ENCODE results near the gene GPX3.

The GPX3 gene

DNA sequence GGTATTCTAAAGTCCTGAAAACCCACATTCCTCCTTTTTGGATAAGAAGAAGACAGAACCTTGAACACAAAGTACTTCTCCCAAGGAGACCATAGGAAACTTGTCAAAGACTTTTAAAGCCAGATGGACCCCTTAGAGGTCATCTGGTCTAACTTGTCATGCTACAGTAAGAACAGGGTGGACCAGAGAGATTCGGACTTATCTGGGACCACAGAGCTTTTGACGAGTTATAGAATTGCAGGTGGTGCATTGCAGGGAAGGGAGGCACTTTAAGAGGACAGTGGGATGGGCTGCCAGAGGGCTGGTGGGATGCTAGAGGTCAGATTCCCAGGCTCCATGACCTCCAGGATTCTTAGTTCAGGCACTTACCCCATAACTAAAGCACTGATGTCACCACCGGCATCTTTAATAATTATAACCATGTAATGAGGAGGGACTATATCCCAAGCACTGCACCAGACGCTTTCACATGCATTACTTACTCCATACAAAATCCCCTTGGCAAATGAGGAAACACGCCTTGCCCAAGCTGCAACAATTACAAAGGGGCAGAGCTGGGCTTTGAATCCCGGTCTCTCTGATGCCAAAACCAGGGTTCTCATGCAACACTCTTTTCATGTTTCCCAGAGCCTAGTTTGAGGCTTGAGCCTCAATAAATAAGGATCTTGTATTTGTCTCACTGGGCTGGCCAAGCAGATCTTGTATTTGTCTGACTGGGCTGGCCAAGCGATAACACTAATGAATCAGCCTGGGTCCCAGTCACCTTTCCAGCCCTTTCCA is 12.8 kb upstream of the GPX3 start:
- Histone ChIP-seq H3K4me3 (ENCODE audit: low read depth, low read length) (no peak overlapping the region), H3K36me3 (replicated peaks) (no peaks in the 10 kb centered on the region), H3K27ac (no peak overlapping the region), H3K27me3 (replicated peaks) (no peaks in the 10 kb centered on the region)
- DNase-seq = no peak
- in situ Hi-C loops (cut with HindIII; ENCODE audit: low pct_ligation_motif_present, low sequenced_read_pairs) = no loop called here
- TF ChIP-seq, protein P1, sequence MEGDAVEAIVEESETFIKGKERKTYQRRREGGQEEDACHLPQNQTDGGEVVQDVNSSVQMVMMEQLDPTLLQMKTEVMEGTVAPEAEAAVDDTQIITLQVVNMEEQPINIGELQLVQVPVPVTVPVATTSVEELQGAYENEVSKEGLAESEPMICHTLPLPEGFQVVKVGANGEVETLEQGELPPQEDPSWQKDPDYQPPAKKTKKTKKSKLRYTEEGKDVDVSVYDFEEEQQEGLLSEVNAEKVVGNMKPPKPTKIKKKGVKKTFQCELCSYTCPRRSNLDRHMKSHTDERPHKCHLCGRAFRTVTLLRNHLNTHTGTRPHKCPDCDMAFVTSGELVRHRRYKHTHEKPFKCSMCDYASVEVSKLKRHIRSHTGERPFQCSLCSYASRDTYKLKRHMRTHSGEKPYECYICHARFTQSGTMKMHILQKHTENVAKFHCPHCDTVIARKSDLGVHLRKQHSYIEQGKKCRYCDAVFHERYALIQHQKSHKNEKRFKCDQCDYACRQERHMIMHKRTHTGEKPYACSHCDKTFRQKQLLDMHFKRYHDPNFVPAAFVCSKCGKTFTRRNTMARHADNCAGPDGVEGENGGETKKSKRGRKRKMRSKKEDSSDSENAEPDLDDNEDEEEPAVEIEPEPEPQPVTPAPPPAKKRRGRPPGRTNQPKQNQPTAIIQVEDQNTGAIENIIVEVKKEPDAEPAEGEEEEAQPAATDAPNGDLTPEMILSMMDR (IDR thresholded peaks at IDR 0.05; ENCODE audit: low read depth, low read length, missing control alignments) = no peak

DNA sequence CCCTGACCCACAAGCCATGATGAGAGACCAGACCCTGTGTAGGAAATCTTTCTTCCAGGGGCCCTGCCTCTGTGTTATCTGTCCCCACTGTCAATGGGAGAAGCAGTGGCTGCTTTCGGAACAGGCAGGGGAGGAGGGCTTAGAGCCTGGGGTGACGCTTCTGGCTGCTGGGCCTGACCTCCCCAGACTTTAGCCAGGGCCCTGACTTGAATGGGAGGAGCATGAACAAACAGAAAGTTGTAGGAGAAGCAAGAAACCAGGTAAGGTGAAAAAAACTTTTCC is 12.2 kb upstream of the GPX3 start:
- in situ Hi-C loops (cut with HindIII; ENCODE audit: low pct_ligation_motif_present, low sequenced_read_pairs) = no loop called here

DNA sequence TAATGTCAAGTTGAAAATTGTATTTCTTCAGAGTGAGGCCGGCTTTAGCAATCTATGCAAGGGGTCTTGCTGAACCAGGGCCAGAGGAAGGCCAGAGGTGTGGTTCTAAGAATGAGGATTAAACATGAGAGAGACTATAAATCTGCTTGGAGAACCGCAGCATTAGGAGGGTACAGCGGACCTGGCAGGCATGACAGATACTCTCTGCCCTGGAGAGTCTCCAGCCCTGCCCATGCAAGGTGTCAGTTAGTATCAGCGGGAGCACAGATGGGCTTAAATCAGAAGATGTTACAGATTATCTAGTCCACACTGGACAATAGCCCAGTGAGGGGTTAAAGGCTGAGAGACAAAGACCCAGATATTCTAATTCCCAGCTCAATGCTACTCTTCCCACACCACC is 11.5 kb upstream of the GPX3 start:
- TF ChIP-seq, protein P1 (IDR thresholded peaks at IDR 0.05; ENCODE audit: low read depth, low read length, missing control alignments) = no peak
- DNase-seq = no peak
- Histone ChIP-seq H3K27me3 (replicated peaks) (no peaks in the 10 kb centered on the region), H3K36me3 (replicated peaks) (no peaks in the 10 kb centered on the region), H3K4me3 (ENCODE audit: low read depth, low read length) (no peak overlapping the region), H3K27ac (no peak overlapping the region)
- in situ Hi-C loops (cut with HindIII; ENCODE audit: low pct_ligation_motif_present, low sequenced_read_pairs) = no loop called here

More for the DNA sequence above, 12.2 kb upstream of the GPX3 start:
- TF ChIP-seq, protein P1 (IDR thresholded peaks at IDR 0.05; ENCODE audit: low read depth, low read length, missing control alignments) = no peak
- no peak overlapping the region for H3K4me3 ChIP-seq (ENCODE audit: low read depth, low read length)
- no peak overlapping the region for H3K27ac ChIP-seq
- no peaks in the 10 kb centered on the region for H3K27me3 ChIP-seq (replicated peaks)
- H3K36me3 ChIP-seq (replicated peaks) = no peaks in the 10 kb centered on the region
- no peak for DNase-seq

DNA sequence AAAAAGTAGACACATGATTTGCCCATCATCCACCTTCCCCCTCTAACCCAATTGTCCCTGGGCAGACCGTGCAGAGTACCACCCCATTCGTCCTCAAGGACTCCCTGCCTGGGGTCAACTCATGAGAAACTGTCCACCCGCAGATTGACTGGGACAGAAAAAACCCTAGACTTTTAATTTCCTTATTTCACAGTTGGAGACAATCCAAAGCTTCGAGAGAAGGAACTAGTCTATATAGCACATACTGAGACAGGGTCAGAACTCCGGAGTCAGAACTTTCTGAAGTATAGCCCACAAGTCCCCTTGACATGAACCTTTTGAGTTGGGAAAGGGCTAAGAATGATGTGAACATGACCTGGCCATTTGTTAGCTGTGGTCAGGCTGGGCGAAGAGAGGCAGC is 7.5 kb upstream of the GPX3 start:
- no peak for DNase-seq
- Histone ChIP-seq H3K27ac (no peak overlapping the region), H3K4me3 (ENCODE audit: low read depth, low read length) (no peak overlapping the region), H3K36me3 (replicated peaks) (no peaks in the 10 kb centered on the region), H3K27me3 (replicated peaks) (no peaks in the 10 kb centered on the region)
- TF ChIP-seq, protein P1 (IDR thresholded peaks at IDR 0.05; ENCODE audit: low read depth, low read length, missing control alignments) = no peak
- in situ Hi-C loops (cut with HindIII; ENCODE audit: low pct_ligation_motif_present, low sequenced_read_pairs) = no loop called here

DNA sequence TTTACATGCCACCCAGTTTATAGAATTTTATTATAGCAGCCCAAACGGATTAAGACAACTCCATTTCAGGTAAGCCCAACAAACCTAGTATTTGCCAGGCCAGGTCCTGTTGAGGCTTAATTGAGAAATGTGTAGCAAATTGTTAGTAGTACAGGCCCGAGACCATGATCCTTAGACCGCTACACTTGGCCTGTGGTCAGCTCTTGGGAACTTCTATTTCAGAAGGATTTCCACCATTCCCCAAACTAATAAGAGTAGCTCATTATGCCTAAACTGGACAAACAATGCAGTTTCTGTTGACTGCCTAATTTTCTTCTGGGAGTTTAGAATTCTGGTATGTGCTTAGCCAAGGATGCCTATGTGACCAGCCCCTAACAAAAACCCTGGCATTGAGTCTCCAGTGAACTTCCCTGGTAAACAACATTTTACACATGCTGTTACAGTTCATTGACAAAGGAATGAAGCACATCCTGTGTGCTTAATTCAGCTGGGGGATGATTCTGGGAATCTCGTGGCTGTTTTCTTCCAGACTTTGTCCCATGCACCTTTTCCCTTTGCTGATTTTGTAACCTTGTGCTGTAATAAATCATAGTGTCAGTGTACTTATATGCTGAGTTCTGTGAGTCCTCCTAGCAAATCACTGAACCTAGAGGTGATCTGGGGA is 5.6 kb upstream of the GPX3 start:
- H3K36me3 ChIP-seq (replicated peaks) = no peaks in the 10 kb centered on the region
- TF ChIP-seq, protein P1 (IDR thresholded peaks at IDR 0.05; ENCODE audit: low read depth, low read length, missing control alignments) = no peak
- no peaks in the 10 kb centered on the region for H3K27me3 ChIP-seq (replicated peaks)
- no peak overlapping the region for H3K4me3 ChIP-seq (ENCODE audit: low read depth, low read length)
- in situ Hi-C loops (cut with HindIII; ENCODE audit: low pct_ligation_motif_present, low sequenced_read_pairs) = no loop called here
- no peak for DNase-seq
- no peak overlapping the region for H3K27ac ChIP-seq

Measured in brain microvascular endothelial cell (primary cell).